CD4-positive, alpha-beta T cell treated with Interleukin-15 for 1 hour (primary cell): ENCODE measurements around the gene ANKRD44.

Experiments used
- DNase-seq: peaks from one replicate; pipeline ENCODE4 v3.0.0-alpha.2; 2020

ANKRD44 gene

DNA sequence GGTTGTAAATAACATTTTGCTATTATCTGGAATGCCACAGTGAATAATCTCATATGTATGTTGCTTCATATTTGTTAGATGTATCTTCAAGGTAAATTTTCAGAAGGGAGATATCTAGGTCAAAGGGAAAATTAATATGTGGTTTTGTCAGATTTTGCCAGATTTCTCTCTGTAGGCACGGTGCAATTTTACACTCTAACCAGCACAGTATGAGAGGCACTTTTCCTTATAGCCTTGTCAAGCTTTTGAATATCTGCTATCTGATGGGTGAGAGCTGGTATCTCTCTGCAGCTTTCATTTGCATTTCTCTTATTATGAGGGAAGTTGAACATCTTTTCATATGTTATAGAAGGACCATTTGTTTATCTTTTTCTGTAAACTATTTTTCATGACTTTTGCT is 208.3 kb downstream of the ANKRD44 start:
- no peak for DNase-seq

DNA sequence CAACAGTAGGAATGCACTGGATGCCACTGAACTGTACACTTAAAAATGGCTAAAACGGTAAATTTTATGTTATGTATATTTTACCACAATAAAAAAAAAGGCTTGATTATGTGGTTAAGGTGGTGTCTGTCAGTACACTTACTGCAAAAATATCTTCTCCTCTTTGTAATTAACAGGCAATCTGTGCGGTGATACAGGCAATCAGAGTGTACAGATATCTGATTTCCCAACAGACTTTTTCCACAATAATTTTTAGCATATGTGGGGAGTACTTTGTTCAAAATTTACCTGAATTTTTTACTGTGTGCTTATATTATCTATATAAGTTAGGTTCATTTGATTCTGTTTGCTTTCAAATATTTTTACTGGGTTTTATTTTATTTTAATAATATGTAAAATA is 209.1 kb downstream of the ANKRD44 start:
- DNase-seq = no peak

DNA sequence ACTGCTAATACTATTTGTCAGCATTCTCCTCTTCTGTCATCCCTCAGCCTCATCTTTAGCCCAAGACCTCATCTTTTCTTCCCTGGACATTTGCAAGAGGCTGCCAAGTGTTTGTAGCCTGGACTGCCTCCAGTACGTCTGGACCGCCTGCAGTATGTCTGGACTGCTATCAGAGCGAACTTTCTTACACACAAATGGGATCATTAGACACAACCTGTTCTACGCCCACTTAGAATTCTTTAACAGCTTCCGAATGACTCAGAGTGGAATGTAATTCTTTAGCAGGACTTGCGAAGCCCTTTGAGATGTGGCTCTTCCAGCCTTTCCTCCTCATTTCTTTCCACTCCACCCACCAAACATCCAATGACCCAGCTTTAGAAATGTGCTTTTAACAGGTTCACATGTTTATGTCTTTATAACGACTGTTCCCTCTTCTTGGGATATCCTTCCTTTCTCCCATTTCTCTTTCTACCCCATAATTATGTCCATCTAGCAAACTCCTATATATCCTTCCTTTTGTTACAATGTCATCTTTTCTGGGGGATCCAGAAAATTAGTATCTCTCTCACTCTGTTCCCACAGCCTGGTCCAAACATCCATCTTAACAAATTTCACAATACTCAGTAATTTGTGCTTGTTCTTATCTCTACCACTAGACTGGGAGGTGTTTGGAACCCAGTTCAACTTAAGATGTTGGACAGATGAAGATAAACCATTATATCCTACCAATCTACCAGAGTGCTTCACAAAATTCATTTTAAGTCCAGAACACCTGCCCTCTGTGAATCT is 212.8 kb downstream of the ANKRD44 start:
- no peak for DNase-seq

DNA sequence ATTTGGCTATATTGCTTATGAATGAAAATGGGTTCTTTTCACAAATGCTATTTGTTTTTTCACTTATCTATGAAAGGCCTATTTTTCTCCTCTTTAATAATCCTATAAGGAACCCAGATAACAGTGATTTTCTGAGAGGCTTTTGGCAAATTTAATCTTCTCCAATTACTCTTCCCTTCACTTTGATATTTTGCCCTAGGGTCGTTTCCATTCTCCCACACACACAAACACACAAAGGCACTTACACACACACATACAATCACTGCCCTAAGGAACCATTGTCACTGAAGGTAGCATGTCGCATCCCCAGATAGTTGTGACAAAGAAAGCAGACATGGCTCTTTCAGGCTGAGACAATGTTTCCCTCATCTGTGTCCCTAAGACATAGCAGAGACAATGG is 213.9 kb downstream of the ANKRD44 start:
- no peak for DNase-seq

DNA sequence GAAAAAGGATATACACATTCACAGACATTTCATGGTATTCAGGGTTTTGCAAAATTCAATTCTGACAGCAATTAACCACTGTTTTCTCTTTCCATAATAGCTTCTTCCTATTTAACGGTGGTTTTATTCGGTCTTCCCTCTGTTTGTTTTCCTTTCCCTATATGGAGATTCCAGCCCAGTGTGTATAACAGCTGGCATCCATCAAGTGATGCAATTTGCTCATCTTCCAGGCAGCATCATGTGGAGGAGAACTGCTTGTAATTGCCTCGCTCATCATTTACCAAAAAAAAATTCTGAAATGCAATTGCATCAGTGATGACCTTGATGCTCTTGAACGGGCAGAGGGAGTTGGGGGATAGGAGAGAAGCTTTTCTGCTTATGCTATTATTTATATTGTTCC is 218.1 kb downstream of the ANKRD44 start:
- no peak for DNase-seq

DNA sequence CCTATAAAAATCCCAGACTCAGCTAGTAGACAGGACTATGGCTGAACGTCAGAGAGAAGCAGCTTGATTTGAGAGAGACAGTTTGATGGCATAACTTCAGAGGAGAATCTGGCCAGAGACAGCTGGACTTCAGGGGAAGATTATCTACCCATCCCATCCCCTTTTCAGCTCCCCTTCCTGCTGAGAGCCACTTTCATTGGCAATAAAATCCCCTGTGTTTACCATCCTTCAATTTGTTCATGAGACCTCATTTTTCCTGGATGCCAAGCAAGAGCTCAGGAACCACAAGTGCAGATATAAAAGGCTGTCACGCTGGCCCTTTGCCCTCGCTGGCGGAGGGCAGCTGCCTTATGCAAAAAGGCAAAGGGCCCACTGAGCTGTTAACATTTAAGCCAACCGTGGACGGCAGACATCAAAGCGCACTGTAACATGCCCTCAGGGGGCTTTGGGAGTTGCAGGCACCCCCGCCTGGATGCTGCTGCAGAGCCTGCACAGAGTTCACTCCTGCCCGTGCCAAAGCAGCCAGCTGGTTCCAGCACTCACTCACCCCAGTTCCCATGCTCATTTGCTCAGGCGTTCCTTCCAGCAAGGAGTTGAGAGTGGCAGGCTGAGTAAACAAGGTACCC is 219.7 kb downstream of the ANKRD44 start:
- DNase-seq = no peak

DNA sequence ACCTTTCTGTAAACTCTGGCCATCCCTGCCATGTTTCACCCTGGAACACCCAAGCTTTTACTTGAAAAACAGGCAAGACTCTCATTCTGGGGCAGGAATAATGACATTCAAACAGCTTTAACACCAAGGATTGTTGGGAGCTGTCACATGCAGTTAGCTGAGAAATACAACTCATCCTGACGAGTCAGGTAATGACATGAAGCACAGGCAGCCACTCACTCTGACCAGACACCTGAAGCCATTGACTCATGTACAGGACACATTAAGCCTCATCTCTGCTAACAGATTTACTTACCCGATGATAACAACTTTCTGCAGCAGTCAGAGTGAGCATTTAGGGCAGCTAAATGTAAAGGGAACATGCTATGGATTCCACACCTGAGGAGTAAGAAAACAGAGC is 220.9 kb downstream of the ANKRD44 start:
- DNase-seq = no peak

DNA sequence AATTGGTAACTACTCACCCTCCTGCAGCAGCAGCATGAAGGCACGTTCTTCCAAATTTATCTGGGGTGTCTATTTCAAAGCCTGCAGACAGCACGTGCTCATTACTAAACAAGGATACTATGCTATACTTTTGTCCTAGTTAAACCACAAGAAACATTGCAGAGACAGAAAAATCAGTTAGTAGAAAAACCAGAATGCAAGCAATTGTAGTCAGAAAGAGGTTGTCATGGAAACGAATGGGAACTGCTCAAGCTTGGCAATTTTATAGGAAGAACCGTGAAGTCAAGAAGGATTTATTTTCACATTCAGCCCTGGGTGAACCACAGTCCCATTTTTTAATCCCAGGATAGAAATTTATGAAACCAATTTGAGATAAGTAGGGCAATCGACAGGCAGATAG is 221.9 kb downstream of the ANKRD44 start:
- no peak for DNase-seq

DNA sequence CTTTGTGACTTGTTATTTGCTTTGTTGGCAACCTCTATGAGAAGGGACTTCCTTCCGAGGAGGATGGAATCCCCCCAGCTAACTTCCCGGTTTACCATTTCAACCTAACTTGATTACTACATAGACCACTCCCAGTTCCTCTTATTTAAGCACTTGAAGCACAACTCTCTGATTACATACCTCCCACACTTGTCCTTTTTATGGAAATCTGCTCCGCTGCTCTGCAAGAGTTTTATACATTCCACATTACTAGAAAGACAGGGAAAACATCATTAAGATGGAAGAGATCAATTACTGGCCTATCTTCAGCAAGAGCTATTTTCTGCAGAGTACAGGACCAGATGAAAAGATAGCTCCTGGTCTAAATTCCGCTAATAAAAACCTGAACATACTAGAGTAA is 224.1 kb downstream of the ANKRD44 start:
- peak; percentile 45 for DNase-seq

DNA sequence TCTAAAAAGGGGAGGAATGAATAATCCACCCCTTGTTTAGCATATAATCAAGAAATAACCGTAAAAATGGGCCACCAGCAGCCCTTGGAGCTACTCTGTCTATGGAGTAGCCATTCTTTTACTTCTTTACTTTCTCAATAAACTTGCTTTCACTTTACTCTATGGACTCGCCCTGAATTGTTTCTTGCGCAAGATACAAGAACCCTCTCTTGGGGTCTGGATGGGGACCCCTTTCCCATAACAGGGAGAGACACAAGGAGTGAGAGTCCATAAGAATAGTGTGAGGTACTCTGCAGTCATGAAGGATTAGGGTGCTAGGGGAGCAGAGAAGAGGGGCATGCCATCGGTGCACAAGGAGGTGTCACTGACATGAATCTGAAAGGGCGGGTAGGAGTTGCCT is 224.9 kb downstream of the ANKRD44 start:
- no peak for DNase-seq

DNA sequence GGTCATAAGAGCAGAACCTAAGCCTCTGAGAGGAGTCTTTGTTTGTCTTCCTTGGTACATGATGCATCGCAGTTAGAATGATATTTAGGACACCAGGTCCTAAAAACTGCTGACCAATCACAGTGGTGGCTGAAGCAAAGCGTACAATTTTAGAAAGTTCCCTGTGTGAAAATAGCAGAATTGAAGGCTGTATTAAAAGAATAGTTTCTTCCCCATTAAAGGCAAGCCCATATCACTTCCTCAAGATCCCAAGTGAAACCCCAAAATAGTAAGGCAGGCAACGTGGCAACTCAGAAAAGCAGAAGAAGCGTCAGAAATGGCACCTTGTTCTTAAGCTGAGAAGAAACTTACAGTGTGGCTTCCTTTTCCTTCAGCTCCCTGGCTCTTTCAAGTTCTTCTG is 229.3 kb downstream of the ANKRD44 start:
- no peak for DNase-seq

DNA sequence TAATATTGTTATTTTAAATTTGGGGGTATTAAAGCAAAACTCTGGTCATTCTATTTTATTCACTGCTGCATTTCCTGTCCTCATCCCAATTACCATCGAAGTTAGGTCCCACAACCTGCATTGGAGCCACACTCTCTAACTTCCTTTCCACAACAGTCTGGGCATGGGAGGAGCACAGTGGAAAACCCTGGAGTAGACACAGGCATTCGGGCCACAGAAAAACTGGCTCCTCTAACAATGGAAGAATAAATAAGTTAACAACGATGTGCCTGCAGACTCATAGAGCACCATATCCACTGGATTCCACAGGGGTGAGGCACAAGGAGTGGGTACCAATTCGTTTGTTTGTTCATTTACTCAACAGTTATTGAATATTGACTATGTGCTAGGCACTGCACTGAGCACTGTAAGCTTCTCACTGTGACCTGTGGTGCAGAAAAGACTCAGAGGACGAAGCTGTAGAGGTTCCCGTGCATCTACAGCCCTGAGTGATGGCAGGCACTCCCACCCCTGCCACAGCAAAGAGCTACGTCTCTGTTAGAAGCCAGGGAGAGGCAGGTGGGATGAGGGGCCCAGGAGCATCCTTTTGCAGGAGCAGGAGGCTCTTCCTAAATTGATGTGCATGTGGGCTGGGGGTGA is 229.9 kb downstream of the ANKRD44 start:
- DNase-seq = no peak

DNA sequence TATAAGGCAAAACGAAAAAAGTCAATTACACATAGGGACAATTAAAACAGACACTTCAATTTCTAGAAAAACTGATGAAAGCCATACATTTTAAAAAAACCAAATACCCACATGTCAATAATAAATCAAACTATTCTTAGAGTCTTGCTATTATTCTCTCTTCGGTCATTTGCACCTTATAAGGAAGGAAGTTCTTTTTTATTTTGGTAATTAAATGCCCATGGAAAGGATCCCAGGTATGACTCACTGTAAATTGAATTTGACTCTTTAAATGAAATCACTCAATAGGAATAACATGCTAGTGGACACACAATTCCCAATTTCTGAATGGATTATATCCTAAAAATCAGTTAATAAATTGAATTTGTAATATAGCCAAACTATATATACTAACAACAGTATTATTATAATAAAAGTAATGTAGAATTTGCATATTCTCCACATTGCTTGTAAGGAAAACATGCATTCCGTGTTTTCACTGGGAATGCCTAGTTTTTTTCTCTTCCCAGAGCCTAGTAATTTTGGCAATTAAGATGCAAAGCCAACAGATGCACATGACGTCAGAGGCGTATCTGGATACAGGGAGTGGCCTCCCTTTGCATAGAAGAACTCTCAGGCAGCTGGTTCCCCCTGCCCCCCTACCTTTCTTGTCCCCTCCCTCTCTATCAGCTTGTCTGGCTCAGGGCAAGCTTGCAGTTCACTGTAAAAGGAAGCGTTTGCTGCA is 230.6 kb downstream of the ANKRD44 start:
- no peak for DNase-seq

DNA sequence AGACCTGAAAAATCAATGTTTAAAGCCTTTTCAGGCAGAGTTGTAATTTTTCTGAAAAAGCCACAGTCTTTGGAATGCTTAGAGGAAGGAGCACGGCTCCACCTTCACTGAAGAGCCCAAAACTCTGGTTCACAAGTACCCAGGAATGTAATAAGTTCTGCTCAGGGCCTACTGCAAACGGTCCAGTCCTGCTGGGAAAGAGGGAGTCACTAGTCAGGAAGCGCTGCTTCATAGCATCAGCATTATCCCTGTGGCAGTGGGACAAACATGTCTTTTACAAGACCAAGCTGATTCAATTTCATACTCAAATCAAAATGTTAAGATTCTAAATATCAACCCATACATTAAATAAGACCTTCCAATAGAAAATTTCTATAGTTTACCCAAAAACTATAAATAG is 231.2 kb downstream of the ANKRD44 start:
- no peak for DNase-seq

DNA sequence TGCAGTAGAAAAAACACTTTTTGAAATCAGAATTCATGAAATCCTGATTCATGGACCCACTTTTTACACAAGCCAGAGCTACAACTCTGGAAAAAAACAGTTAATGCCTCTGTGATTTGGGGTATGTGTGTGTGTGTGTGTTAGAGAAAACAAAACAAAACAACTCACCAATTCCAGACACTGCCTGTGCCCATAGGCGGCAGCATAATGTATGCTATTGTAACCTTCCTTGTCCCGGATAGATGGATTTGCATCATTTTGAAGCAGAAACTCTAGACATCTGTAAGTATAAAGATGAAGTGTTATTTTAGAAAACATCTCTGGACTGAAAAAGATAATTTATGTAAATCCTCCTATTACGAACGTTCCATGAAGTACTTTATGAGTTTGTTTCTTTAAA is 232.0 kb downstream of the ANKRD44 start:
- DNase-seq = no peak

DNA sequence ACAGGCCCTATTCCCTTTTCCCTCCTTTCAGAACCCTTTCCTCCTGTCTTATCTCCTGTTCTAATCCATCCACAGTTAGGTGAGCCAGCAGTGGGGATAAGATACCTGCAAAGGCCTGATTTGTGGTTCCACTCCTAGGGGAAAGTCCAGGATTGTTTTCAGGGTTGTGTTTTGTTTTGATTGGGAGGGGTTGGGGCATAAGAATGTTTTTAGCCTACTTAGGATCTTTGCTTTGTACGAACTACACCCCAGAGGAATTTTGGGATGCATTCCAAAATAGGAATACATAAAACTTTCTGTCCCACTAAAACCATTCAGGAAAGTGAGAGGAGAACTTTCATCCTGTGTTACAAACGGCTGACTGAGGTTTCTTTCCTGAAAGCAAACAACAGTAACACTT is 233.2 kb downstream of the ANKRD44 start:
- DNase-seq = no peak

DNA sequence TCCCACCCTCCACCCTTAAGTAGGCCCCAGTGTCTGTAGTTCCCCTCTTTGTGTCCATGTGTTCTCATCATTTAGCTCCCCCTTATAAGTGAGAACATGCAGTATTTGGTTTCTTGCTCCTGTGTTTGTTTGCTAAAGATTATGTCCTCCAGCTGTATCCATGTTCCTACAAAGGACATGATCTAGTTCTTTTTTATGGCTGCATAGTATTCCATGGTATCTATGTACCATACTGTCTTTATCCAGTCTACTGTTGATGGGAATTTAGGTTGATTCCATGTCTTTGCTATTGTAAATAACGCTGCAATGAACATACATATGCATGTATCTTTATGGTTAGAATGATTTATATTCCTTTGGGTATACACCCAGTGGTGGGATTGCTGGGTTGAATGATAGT is 233.9 kb downstream of the ANKRD44 start:
- DNase-seq = no peak

DNA sequence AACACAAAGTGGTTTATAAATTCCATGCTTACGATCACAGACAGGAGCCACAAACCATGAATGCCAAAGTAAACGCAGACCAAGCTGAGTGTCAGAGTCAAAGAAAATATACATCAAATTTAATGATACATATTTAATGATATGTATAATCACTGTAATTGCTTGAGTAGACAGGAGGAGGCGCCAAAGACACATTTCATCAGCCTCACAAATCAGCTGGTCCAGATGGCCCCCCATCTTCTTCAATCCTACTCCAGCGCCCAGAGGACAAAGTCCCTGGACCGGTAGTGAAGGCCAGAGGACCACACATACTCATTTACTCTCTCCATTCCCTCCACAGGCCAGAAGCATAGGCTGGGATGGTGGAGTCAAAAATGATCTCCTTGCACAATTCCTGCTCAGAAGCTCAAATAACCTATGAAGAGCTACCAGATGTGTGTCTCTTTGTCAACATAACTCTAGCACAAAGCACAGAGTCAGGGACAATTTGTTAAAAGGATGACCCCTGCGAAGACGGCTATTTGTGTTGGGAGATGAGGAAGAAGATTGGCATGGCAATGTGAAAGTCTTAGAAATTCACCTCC is 234.7 kb downstream of the ANKRD44 start:
- DNase-seq = no peak

DNA sequence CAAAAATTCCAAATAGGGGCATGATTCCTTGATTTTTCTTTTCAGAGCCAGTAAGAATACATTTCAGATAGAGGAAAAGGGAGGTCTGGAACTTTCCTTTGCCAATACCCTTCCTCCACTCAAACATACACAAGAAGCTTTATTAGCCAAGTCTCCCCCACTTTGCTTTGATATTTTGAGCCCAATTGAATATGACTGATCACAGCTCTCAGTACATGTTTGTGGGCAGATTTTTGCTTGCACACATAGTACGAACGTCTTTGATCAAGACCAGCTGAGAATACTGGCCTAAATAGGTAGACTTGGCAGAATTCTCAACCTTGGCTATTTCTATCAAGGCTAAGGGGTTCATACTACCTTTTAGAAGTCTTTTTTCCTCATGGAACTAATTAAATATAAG is 235.3 kb downstream of the ANKRD44 start:
- no peak for DNase-seq

DNA sequence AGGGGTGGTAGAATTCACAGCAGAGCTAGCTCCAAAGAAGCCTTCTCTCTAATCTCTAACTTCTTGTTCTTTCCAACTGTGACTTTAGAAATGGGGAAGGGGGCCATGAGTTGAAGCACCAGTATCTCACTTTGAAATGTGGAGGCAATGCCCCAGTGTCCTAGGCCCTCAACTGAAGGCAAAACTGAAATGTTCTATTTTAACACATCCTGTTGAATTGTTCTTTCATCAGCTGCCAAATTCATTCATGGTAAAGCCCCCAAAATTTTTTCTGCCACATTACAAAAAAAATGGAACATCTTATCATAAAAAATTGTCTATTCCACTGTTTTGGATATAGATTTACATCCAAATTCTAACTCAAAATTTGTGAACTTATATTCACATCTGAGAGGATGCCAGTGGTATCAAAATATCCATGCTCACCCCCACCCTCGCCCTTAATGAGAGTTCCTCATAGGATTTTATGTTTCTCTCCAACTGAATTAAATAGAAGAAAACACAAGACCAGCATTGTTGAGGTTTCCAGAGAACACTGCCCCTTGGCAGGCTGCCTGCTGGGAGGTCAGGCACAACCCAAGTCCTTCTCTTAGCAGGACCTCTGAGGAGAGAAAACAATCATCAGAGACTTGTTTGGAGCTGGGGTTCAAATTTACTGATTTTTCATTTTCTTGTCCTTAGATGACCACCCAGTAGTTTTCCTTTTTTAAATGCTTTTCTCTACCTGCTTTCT is 236.7 kb downstream of the ANKRD44 start:
- DNase-seq = no peak

DNA sequence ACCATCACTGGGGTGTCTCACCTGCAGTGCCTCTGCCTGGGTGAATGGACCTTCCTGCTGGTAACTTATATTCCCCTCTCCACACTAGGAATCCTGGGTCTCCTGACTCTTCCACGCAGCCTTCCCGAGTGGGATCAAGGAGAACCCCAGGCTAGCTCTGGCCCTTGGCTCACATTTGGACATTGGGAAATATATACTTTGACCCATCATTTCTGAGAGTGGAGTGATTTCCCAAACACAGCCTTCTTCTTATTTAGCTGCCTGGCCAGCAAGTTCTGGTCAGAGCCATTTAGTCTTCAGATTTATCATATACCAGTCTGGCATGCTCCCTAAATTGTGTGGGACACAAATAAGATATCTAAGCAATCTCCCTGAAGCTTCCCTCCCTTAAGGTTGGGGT is 237.3 kb downstream of the ANKRD44 start:
- DNase-seq = no peak

DNA sequence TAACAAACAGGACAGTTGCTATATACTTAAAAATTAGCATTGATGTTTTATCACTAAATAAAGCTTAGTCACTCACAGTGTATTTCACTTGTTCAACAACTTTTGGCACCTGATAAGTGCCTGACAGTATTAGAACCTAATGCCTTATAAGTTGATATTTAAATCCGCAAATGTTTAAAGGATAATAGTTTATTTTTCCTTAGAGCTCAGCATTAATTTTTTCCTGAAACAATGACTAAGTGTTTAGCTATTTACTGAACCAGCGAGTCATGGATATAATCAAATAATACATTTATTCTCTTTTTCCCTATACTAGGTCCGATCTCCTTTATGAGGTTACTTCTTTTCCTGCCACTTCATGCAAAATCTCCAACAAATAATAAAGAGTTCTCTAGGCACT is 238.0 kb downstream of the ANKRD44 start:
- no peak for DNase-seq
